Activated CD4-positive, alpha-beta T cell treated with anti-CD3 and anti-CD28 coated beads, Interleukin-10, Interleukin-2, amounts not matched to agents 100 ng/mL and 50 ng/mL, durations not matched to agents 16 hours and 8 hours (primary cell): ENCODE data around the gene C4BPB.

Experiments used
- DNase-seq: peaks from one replicate; pipeline ENCODE4 v3.0.0-alpha.2; 2020

C4BPB gene

GRCh38 chr1:207088161-207088560 lies 499 bp upstream of the C4BPB start:
- DNase-seq = no peak

GRCh38 chr1:207089627-207090355 lies 1.1 kb downstream of the C4BPB start:
- DNase-seq = no peak

GRCh38 chr1:207091200-207091908 lies 2.7 kb downstream of the C4BPB start:
- DNase-seq = no peak

GRCh38 chr1:207093944-207094343 lies 5.3 kb downstream of the C4BPB start:
- DNase-seq = no peak

GRCh38 chr1:207097871-207098324 lies 9.2 kb downstream of the C4BPB start:
- DNase-seq = peak; percentile 90

- no peak for DNase-seq
These were observed 13.1 kb downstream of the C4BPB start for GRCh38 chr1:207101720-207102119.

GRCh38 chr1:207102146-207102545 lies 13.5 kb downstream of the C4BPB start:
- no peak for DNase-seq

GRCh38 chr1:207102659-207103058 lies 14.0 kb downstream of the C4BPB start:
- DNase-seq = no peak

GRCh38 chr1:207103892-207104373 lies 15.3 kb downstream of the C4BPB start, which contains the start of gene C4BPA:
Gene C4BPA, plus strand, starts transcription at chr1:207104233. Its CDS starts 8,793 bp downstream, at chr1:207113026.
- DNase-seq = no peak

- DNase-seq = no peak
These were observed 20.3 kb downstream of the C4BPB start for GRCh38 chr1:207109004-207109403.

- no peak for DNase-seq
These were observed 24.1 kb downstream of the C4BPB start for GRCh38 chr1:207112616-207113296.

GRCh38 chr1:207115269-207115668 lies 26.6 kb downstream of the C4BPB start:
- no peak for DNase-seq

GRCh38 chr1:207124389-207124788 lies 35.7 kb downstream of the C4BPB start:
- no peak for DNase-seq

- no peak for DNase-seq
These were observed 39.8 kb downstream of the C4BPB start for GRCh38 chr1:207128336-207128921.

- DNase-seq = no peak
These were observed 40.4 kb downstream of the C4BPB start for GRCh38 chr1:207129053-207129452.

GRCh38 chr1:207130252-207131036 lies 41.8 kb downstream of the C4BPB start:
- DNase-seq = no peak

- DNase-seq = no peak
These were observed 42.5 kb downstream of the C4BPB start for GRCh38 chr1:207131163-207131562.

- DNase-seq = no peak
These were observed 45.9 kb downstream of the C4BPB start for GRCh38 chr1:207134581-207134980.

- DNase-seq = no peak
These were observed 51.0 kb downstream of the C4BPB start for GRCh38 chr1:207139616-207140015.

- no peak for DNase-seq
These were observed 51.9 kb downstream of the C4BPB start for GRCh38 chr1:207140536-207140935.

GRCh38 chr1:207145401-207146058 lies 56.9 kb downstream of the C4BPB start:
- DNase-seq = no peak
